Natural killer cell (primary cell): ENCODE results near the gene EPB42. TPM values are rescaled to one million over a fixed set of nuclear protein-coding genes. Genes with fewer than 3 reads are reported as not detected.

Experiments used
- ATAC-seq, 3 donors: fragments of 150-1000 bp in 2 of 3; fragments of 200-7000 bp in 1 of 3; cut with Tn5 transposase; 1 replicate in 1 of 3; 2 replicates in 2 of 3; pipeline ENCODE4 v1.10.0; 2021; ENCODE audit warnings: mild to moderate bottlenecking in 2 of 3, moderate library complexity in 2 of 3
- DNase-seq, 2 donors: peaks; one replicate each; pipeline versions ENCODE4 v3.0.0 to v3.0.0-alpha.2; 2013 to 2021; ENCODE audit warnings: mixed read lengths in 1 of 2
- H3K27ac ChIP-seq: one replicate; pipeline ENCODE4 v1.5.1; 2013; ENCODE audit warnings: mild to moderate bottlenecking, low read length
- H3K27me3 ChIP-seq: one replicate; pipeline ENCODE4 v1.6.1; 2013; ENCODE audit warnings: low read length; ENCODE audit not compliant: control insufficient read depth, insufficient read depth
- H3K36me3 ChIP-seq: one replicate; pipeline ENCODE4 v1.6.1; 2013; ENCODE audit warnings: low read length; ENCODE audit not compliant: control insufficient read depth, insufficient read depth
- H3K4me1 ChIP-seq: one replicate; pipeline ENCODE4 v1.6.1; 2013; ENCODE audit warnings: low read length; ENCODE audit not compliant: control insufficient read depth, insufficient read depth
- H3K4me3 ChIP-seq: one replicate; pipeline ENCODE4 v1.5.1; 2013; ENCODE audit warnings: low read length
- H3K9me3 ChIP-seq: one replicate; pipeline ENCODE4 v1.6.1; 2013; ENCODE audit warnings: low read length; ENCODE audit not compliant: control insufficient read depth, insufficient read depth
- H3K27ac Mint-ChIP-seq, 2 donors: one replicate each; pipeline ENCODE4 v1.8.0; 2022; ENCODE audit warnings: mild to moderate bottlenecking in 2 of 2, mixed read lengths in 2 of 2, moderate library complexity in 1 of 2
- H3K27me3 Mint-ChIP-seq, 2 donors: one replicate each; pipeline ENCODE4 v1.8.0; 2022; ENCODE audit warnings: low read depth in 2 of 2, mixed read lengths in 2 of 2
- H3K36me3 Mint-ChIP-seq: one replicate; pipeline ENCODE4 v1.8.0; 2022; ENCODE audit warnings: mixed read lengths
- H3K4me1 Mint-ChIP-seq, 2 donors: one replicate each; pipeline ENCODE4 v1.8.0; 2022; ENCODE audit warnings: mixed read lengths in 2 of 2
- H3K4me3 Mint-ChIP-seq: one replicate; pipeline ENCODE4 v1.8.0; 2022; ENCODE audit warnings: mild to moderate bottlenecking, moderate library complexity, mixed read lengths
- H3K9me3 Mint-ChIP-seq, 2 donors: one replicate each; pipeline ENCODE4 v1.8.0; 2022; ENCODE audit warnings: mixed read lengths in 2 of 2
- CTCF ChIP-seq: fragments of 200-600 bp; IDR thresholded peaks from one replicate; pipeline ENCODE4 v1.8.0; 2022; ENCODE audit warnings: antibody characterized with exemption
- WGBS: methylation state at CpG from one replicate; pipeline ENCODE4 v1.1.7; 2013; ENCODE audit warnings: missing lambda C conversion rate; ENCODE audit not compliant: insufficient coverage; 5-methylcytosine and 5-hydroxymethylcytosine counted together
- intact Hi-C: fragments of 100-400 bp; cut with micrococcal nuclease; formaldehyde crosslinking; loops from one replicate; pipeline ENCODE4 v1.14.2; 2022
- total RNA-seq, 4 donors: library from RNA; stranded (reverse); fragments of 120-200 nt in 1 of 4; gene quantifications; one replicate each; pipeline versions ENCODE4 v1.2.3 to v1.2.4, GENCODE V29; 2013 to 2022

The EPB42 gene
- total RNA-seq, 3 donors from 2014 or later (not counting 1 experiment from before 2014, with no cell fraction given), result not detected

- intact Hi-C loops, result no loop called here
- Histone ChIP-seq H3K9me3 (no peaks in the 10 kb centered on the region), H3K27ac (no peak overlapping the region), H3K27me3 (no peaks in the 10 kb centered on the region), H3K36me3 (peaks cover 71% of the 10 kb centered on the region), H3K4me1 (no peaks in the 10 kb centered on the region), H3K4me3 (no peak overlapping the region)
- no peak overlapping the region for H3K4me3 Mint-ChIP-seq
- DNase-seq (no peak), ATAC-seq (no peak)
- TF ChIP-seq CTCF, result no peak
- no peaks in the 10 kb centered on the region for H3K9me3 Mint-ChIP-seq
- H3K4me1 Mint-ChIP-seq, result peaks cover 15 to 17% of the 10 kb centered on the region in 2 donors
- H3K27ac Mint-ChIP-seq, result peak overlapping the region in 1 of 2 donors; percentile 5
- peaks cover 15% of the 10 kb centered on the region for H3K36me3 Mint-ChIP-seq
- H3K27me3 Mint-ChIP-seq, result no peaks in the 10 kb centered on the region
Observed at GRCh38 chr15:43153269-43153668, 67.5 kb downstream of the EPB42 start.

- ATAC-seq, result peak in 2 of 3 donors; percentile 44 to 67
- H3K9me3 ChIP-seq, result no peaks in the 10 kb centered on the region
- Mint-ChIP-seq H3K4me1 (peaks cover 13 to 15% of the 10 kb centered on the region in 2 donors), H3K4me3 (no peak overlapping the region), H3K27ac (peak overlapping the region in 1 of 2 donors; percentile 73), H3K9me3 (no peaks in the 10 kb centered on the region), H3K36me3 (peaks cover 15% of the 10 kb centered on the region), H3K27me3 (no peaks in the 10 kb centered on the region)
- intact Hi-C loops, result no loop called here
- no peaks in the 10 kb centered on the region for H3K4me1 ChIP-seq
- 47% methylated on average over 2 of the region's 2 CpGs for WGBS
- no peak overlapping the region for H3K4me3 ChIP-seq
- TF ChIP-seq CTCF, result no peak
- H3K36me3 ChIP-seq, result peaks cover 78% of the 10 kb centered on the region
- H3K27me3 ChIP-seq, result no peaks in the 10 kb centered on the region
- DNase-seq, result peak in 1 of 2 donors; percentile 68
- H3K27ac ChIP-seq, result no peak overlapping the region
Observed at GRCh38 chr15:43151688-43152087, 69.1 kb downstream of the EPB42 start.

- H3K27ac ChIP-seq, result no peak overlapping the region
Observed at GRCh38 chr15:43150191-43150929, 70.5 kb downstream of the EPB42 start.

More at GRCh38 chr15:43150191-43150929, 70.5 kb downstream of the EPB42 start:
- Histone ChIP-seq H3K27me3 (no peaks in the 10 kb centered on the region), H3K36me3 (peaks cover 74% of the 10 kb centered on the region), H3K4me1 (no peaks in the 10 kb centered on the region), H3K9me3 (no peaks in the 10 kb centered on the region), H3K4me3 (no peak overlapping the region)
- ATAC-seq (no peak), DNase-seq (no peak)
- intact Hi-C loops, result no loop called here
- H3K4me1 Mint-ChIP-seq, result peaks cover 13 to 15% of the 10 kb centered on the region in 2 donors
- H3K36me3 Mint-ChIP-seq, result peaks cover 15% of the 10 kb centered on the region
- TF ChIP-seq CTCF, result no peak
- no peaks in the 10 kb centered on the region for H3K9me3 Mint-ChIP-seq
- H3K27me3 Mint-ChIP-seq, result no peaks in the 10 kb centered on the region
- 99% methylated on average over 4 of the region's 5 CpGs for WGBS
- no peak overlapping the region for H3K4me3 Mint-ChIP-seq
- H3K27ac Mint-ChIP-seq, result no peak overlapping the region

Other genes with a start within 250 kb of the EPB42 start
- 10 to 100 TPM; 54.3 to 70.5 (median 61.4) TPM for gene UBR1, start 115.0 kb downstream of the EPB42 start, total RNA-seq
- 10 to 100 TPM; 39.4 to 43.8 (median 40.8) TPM for gene TMEM62, start 87.4 kb downstream of the EPB42 start, total RNA-seq
- gene CCNDBP1, start 35.6 kb downstream of the EPB42 start, total RNA-seq, result 100 to 1,000 TPM; 120 to 150 (median 129) TPM
- not detected for gene TGM5, start 45.9 kb upstream of the EPB42 start, total RNA-seq
- gene TGM7, start 81.2 kb upstream of the EPB42 start, total RNA-seq, result not detected
- 10 to 100 TPM in 2 of 3 donors, 1 to 10 TPM in 1; 8.0 to 12.6 (median 10.2) TPM for gene LCMT2, start 109.6 kb upstream of the EPB42 start, total RNA-seq
- 10 to 100 TPM; 26.5 to 38.3 (median 34.2) TPM for gene ZSCAN29, start 150.0 kb upstream of the EPB42 start, total RNA-seq
- gene TUBGCP4, start 150.1 kb upstream of the EPB42 start, total RNA-seq, result 10 to 100 TPM; 12.0 to 17.5 (median 15.1) TPM